GM20000 (cell line): ENCODE data around the gene TMX3.

Experiments used
- DNase-seq: peaks from one replicate; pipeline ENCODE4 v3.0.0; 2012; ENCODE audit warnings: low spot score
- CTCF ChIP-seq: IDR thresholded peaks from 2 replicates; pipeline ENCODE4 v1.5.1; 2012; ENCODE audit warnings: mild to moderate bottlenecking, control low read depth; ENCODE audit errors: extremely low read depth, missing control alignments

TMX3 gene

GRCh38 chr18:68694316-68694715 is 20.6 kb downstream of the TMX3 start:
- no peak for DNase-seq
- TF ChIP-seq CTCF: no peak

- no peak for DNase-seq
- no peak for TF ChIP-seq CTCF
Measured at GRCh38 chr18:68693091-68693815, 21.7 kb downstream of the TMX3 start.

- no peak for DNase-seq
Measured at GRCh38 chr18:68679528-68679927, 35.4 kb downstream of the TMX3 start.

GRCh38 chr18:68676913-68677312 is 38.0 kb downstream of the TMX3 start:
- DNase-seq: no peak
- peak; percentile 41 for TF ChIP-seq CTCF

More at GRCh38 chr18:68679528-68679927, 35.4 kb downstream of the TMX3 start:
- TF ChIP-seq CTCF: no peak

- no peak for DNase-seq
- no peak for TF ChIP-seq CTCF
Measured at GRCh38 chr18:68667121-68667520, 47.8 kb downstream of the TMX3 start.

- no peak for DNase-seq
- TF ChIP-seq CTCF: no peak
Measured at GRCh38 chr18:68666381-68666780, 48.5 kb downstream of the TMX3 start.

- no peak for TF ChIP-seq CTCF
- no peak for DNase-seq
Measured at GRCh38 chr18:68665628-68666027, 49.3 kb downstream of the TMX3 start.
